GM18867 (cell line): ENCODE results near the gene METRNL.
"Not testable (repeated sequence)": the region's sequence is repeated elsewhere in the genome, so short reads cannot be mapped to it uniquely, and the experiment has no call there.

ENCODE experiments used
- ATAC-seq: cut with Tn5 transposase; IDR thresholded peaks from one replicate; pipeline ENCODE4 v1.9.1; 2021; ENCODE audit warnings: mild to moderate bottlenecking, moderate library complexity; ENCODE audit not compliant: unreplicated experiment

The METRNL gene

GRCh38 chr17:83118071-83118841, 38.8 kb downstream of the METRNL start:
- ATAC-seq: no peak

- peak; percentile 80 for ATAC-seq
Observed at GRCh38 chr17:83119987-83120864, 40.8 kb downstream of the METRNL start.

GRCh38 chr17:83121473-83121872, 42.1 kb downstream of the METRNL start:
- not testable (repeated sequence) for ATAC-seq

GRCh38 chr17:83121921-83122820, 42.8 kb downstream of the METRNL start:
- no peak for ATAC-seq

- no peak for ATAC-seq
Observed at GRCh38 chr17:83122834-83123233, 43.4 kb downstream of the METRNL start.

- ATAC-seq: no peak
Observed at GRCh38 chr17:83123896-83124801, 44.7 kb downstream of the METRNL start.

- ATAC-seq: no peak
Observed at GRCh38 chr17:83124871-83125514, 45.6 kb downstream of the METRNL start.

- ATAC-seq: no peak
Observed at GRCh38 chr17:83125515-83126274, 46.3 kb downstream of the METRNL start.

GRCh38 chr17:83126275-83126811, 46.9 kb downstream of the METRNL start:
- no peak for ATAC-seq

- no peak for ATAC-seq
Observed at GRCh38 chr17:83127431-83128160, 48.2 kb downstream of the METRNL start.

GRCh38 chr17:83128306-83129240, 49.2 kb downstream of the METRNL start:
- no peak for ATAC-seq

- no peak for ATAC-seq
Observed at GRCh38 chr17:83129676-83130075, 50.3 kb downstream of the METRNL start.

- ATAC-seq: no peak
Observed at GRCh38 chr17:83131401-83132011, 52.1 kb downstream of the METRNL start.

GRCh38 chr17:83132251-83133081, 53.1 kb downstream of the METRNL start:
- ATAC-seq: no peak
